Loucy (cell line): ENCODE measurements around the gene RTN4.

Experiments used
- EZH2phosphoT487 ChIP-seq: fragments of 200-600 bp; IDR thresholded peaks from 2 replicates; pipeline ENCODE4 v1.6.1; 2018; ENCODE audit warnings: antibody characterized with exemption, mild to moderate bottlenecking, moderate library complexity, borderline replicate concordance
- TF ChIP-seq, protein P1 (sequence below): fragments of 200-600 bp; sonication (generic); conservative IDR thresholded peaks from 2 replicates; pipeline ENCODE4 v1.5.1; 2014; ENCODE audit warnings: mild to moderate bottlenecking, antibody characterized with exemption, low read length

DNA sequence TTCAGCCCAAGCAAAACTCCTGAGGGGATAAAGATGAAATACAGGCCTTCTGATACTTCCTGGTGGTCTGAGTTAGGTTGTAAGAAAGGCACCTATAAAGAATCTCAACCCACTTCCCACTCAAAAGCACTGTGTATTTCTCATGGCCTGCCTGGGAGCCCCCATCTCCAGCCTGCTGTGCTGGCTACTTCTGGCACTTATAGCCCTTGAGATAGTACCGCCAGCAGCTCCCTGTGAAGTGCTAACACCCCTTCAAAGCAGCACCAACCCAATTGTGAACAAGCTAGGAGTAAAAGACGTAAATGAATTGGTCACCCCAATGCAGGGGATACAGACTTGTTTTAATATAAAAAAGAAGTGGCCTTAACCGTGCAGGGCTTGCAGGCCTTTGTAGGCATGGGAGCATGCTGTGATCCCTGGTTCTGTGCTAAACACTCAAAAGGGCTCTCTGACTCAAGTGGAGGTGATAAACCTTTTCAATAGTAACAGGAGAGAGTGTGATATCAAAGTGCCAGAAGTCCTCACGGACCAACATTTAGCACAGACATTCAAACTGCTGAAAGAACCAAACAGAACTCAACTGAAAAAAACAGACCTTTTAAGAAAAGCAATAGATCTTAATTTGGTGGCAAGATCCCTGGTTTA, 80.8 kb downstream of the RTN4 start:
- TF ChIP-seq, protein P1, sequence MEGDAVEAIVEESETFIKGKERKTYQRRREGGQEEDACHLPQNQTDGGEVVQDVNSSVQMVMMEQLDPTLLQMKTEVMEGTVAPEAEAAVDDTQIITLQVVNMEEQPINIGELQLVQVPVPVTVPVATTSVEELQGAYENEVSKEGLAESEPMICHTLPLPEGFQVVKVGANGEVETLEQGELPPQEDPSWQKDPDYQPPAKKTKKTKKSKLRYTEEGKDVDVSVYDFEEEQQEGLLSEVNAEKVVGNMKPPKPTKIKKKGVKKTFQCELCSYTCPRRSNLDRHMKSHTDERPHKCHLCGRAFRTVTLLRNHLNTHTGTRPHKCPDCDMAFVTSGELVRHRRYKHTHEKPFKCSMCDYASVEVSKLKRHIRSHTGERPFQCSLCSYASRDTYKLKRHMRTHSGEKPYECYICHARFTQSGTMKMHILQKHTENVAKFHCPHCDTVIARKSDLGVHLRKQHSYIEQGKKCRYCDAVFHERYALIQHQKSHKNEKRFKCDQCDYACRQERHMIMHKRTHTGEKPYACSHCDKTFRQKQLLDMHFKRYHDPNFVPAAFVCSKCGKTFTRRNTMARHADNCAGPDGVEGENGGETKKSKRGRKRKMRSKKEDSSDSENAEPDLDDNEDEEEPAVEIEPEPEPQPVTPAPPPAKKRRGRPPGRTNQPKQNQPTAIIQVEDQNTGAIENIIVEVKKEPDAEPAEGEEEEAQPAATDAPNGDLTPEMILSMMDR = no peak
- no peak for TF ChIP-seq EZH2phosphoT487
